ENCODE results near the gene TGFBR1. TPM values are rescaled to one million over a fixed set of nuclear protein-coding genes. Genes with fewer than 3 reads are reported as not detected.
"Not testable (repeated sequence)": the region's sequence is repeated elsewhere in the genome, so short reads cannot be mapped to it uniquely, and the experiment has no call there.

The TGFBR1 gene
- total and polyA plus RNA-seq, 3 donors from 2014 or later: 20.9 to 30.8 (median 28.7) TPM

GRCh38 chr9:99193466-99193821 lies 88.5 kb downstream of the TGFBR1 start:
- H3K4me3 ChIP-seq: no peak overlapping the region
- no peak overlapping the region for H3K27ac ChIP-seq
- H3K4me1 ChIP-seq: no peaks in the 10 kb centered on the region
- no peaks in the 10 kb centered on the region for H3K36me3 ChIP-seq (ENCODE audit: low read depth, missing control alignments)
- 74 to 83% methylated on average over 2 of the region's 2 CpGs for WGBS, 2 donors
- no peak for DNase-seq
- no peaks in the 10 kb centered on the region for H3K27me3 ChIP-seq
- H3K9me3 ChIP-seq: no peaks in the 10 kb centered on the region
- no peak for TF ChIP-seq POLR2A (IDR thresholded peaks at IDR 0.05)
- intact Hi-C loops (cut with DNase I; ENCODE audit: low total_unique reads): no loop called here

GRCh38 chr9:99196484-99196883 lies 91.6 kb downstream of the TGFBR1 start:
- H3K9me3 ChIP-seq; H3K27me3 ChIP-seq; H3K27ac ChIP-seq; H3K4me1 ChIP-seq; H3K4me3 ChIP-seq; DNase-seq; intact Hi-C loops (cut with DNase I; ENCODE audit: low total_unique reads); H3K36me3 ChIP-seq (ENCODE audit: low read depth, missing control alignments): not testable (repeated sequence)
- WGBS, 2 donors: 90 to 93% methylated on average over 5 of the region's 5 CpGs

DNA sequence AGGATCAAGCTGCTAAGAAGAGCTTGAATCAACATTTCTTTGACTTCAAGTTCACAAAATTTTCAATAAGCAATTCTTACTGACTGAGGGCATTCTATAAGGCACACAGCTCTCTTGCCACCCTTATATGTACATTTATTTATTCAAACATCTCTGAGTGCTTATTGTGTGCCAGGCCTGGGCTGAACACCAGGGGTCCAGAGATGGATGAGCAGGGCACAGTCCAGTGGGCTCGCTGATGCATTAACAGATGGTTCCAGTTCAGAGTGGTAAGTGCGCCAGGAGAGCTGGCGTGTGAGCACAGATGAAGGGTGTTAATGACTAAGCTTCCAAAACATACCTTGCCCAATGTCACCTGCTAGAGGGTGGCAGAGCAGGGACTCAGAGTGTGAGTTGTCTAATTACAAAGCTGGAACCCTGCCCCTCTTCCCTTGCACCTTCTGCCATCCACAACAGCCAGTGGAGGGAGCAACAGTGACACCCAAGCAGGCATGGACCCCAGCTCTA lies 92.3 kb downstream of the TGFBR1 start:
- Histone ChIP-seq H3K36me3 (ENCODE audit: low read depth, missing control alignments) (no peaks in the 10 kb centered on the region), H3K27ac (no peak overlapping the region), H3K4me1 (no peaks in the 10 kb centered on the region), H3K9me3 (no peaks in the 10 kb centered on the region), H3K4me3 (no peak overlapping the region), H3K27me3 (no peaks in the 10 kb centered on the region)
- TF ChIP-seq, protein P1, sequence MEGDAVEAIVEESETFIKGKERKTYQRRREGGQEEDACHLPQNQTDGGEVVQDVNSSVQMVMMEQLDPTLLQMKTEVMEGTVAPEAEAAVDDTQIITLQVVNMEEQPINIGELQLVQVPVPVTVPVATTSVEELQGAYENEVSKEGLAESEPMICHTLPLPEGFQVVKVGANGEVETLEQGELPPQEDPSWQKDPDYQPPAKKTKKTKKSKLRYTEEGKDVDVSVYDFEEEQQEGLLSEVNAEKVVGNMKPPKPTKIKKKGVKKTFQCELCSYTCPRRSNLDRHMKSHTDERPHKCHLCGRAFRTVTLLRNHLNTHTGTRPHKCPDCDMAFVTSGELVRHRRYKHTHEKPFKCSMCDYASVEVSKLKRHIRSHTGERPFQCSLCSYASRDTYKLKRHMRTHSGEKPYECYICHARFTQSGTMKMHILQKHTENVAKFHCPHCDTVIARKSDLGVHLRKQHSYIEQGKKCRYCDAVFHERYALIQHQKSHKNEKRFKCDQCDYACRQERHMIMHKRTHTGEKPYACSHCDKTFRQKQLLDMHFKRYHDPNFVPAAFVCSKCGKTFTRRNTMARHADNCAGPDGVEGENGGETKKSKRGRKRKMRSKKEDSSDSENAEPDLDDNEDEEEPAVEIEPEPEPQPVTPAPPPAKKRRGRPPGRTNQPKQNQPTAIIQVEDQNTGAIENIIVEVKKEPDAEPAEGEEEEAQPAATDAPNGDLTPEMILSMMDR (IDR thresholded peaks at IDR 0.05): no peak
- no peak for TF ChIP-seq POLR2A (IDR thresholded peaks at IDR 0.05)
- WGBS, 2 donors: 94 to 100% methylated on average over 3 of the region's 3 CpGs
- intact Hi-C loops (cut with DNase I; ENCODE audit: low total_unique reads): no loop called here
- DNase-seq: no peak

- no peak overlapping the region for H3K4me3 ChIP-seq
- DNase-seq: no peak
- WGBS, 2 donors: 74 to 83% methylated on average over 5 to 9 of the region's 9 CpGs
- TF ChIP-seq, protein P1 (IDR thresholded peaks at IDR 0.05): no peak
- TF ChIP-seq POLR2A (IDR thresholded peaks at IDR 0.05): no peak
- intact Hi-C loops (cut with DNase I; ENCODE audit: low total_unique reads): no loop called here
- no peaks in the 10 kb centered on the region for H3K27me3 ChIP-seq
- H3K4me1 ChIP-seq: no peaks in the 10 kb centered on the region
- H3K36me3 ChIP-seq (ENCODE audit: low read depth, missing control alignments): no peaks in the 10 kb centered on the region
- H3K27ac ChIP-seq: no peak overlapping the region
- H3K9me3 ChIP-seq: no peaks in the 10 kb centered on the region
Measured at GRCh38 chr9:99197987-99198386, 93.1 kb downstream of the TGFBR1 start.

GRCh38 chr9:99199938-99200539 lies 95.1 kb downstream of the TGFBR1 start:
- DNase-seq: no peak
- Histone ChIP-seq H3K36me3 (ENCODE audit: low read depth, missing control alignments) (no peaks in the 10 kb centered on the region), H3K9me3 (no peaks in the 10 kb centered on the region), H3K4me3 (no peak overlapping the region), H3K27ac (no peak overlapping the region), H3K4me1 (no peaks in the 10 kb centered on the region), H3K27me3 (no peaks in the 10 kb centered on the region)
- 91 to 94% methylated on average over 8 of the region's 8 CpGs for WGBS, 2 donors
- intact Hi-C loops (cut with DNase I; ENCODE audit: low total_unique reads): no loop called here
- TF ChIP-seq, protein P1 (IDR thresholded peaks at IDR 0.05): no peak
- no peak for TF ChIP-seq POLR2A (IDR thresholded peaks at IDR 0.05)

GRCh38 chr9:99201603-99202002 lies 96.7 kb downstream of the TGFBR1 start:
- no peaks in the 10 kb centered on the region for H3K9me3 ChIP-seq
- intact Hi-C loops (cut with DNase I; ENCODE audit: low total_unique reads): no loop called here
- H3K4me1 ChIP-seq: no peaks in the 10 kb centered on the region
- no peaks in the 10 kb centered on the region for H3K36me3 ChIP-seq (ENCODE audit: low read depth, missing control alignments)
- H3K27ac ChIP-seq: no peak overlapping the region
- DNase-seq: no peak
- H3K4me3 ChIP-seq: no peak overlapping the region
- no peaks in the 10 kb centered on the region for H3K27me3 ChIP-seq
- WGBS, 2 donors: 76 to 77% methylated on average over 4 to 5 of the region's 5 CpGs
- TF ChIP-seq POLR2A (IDR thresholded peaks at IDR 0.05): no peak
- TF ChIP-seq, protein P1 (IDR thresholded peaks at IDR 0.05): no peak
